ENCODE measurements around the gene JPH3.
A peak's percentile ranks its signal among the peaks of the same experiment; 100 is the strongest.

The JPH3 gene

GRCh38 chr16:87602001-87602775 lies at the start of gene JPH3:
Gene JPH3, plus strand, starts transcription at chr16:87602508. Its CDS starts 639 bp downstream, at chr16:87603147.
- peak within 1 kb of the TSS; percentile 92 for H3K4me3 ChIP-seq (ENCODE audit: low read length)
- no peaks in the 10 kb centered on the region for H3K36me3 ChIP-seq (ENCODE audit: insufficient read depth, low read depth, low read length)
- H3K9me3 ChIP-seq (ENCODE audit: insufficient read depth, low read depth, low read length): no peaks in the 10 kb centered on the region
- peak within 1 kb of the TSS; percentile 88 for H3K9ac ChIP-seq (ENCODE audit: low read depth, low read length)
- H3K27me3 ChIP-seq (ENCODE audit: insufficient read depth, low read length): peaks cover 66% of the 10 kb centered on the region
- peaks cover 3% of the 10 kb centered on the region; the same call in 1 of the 2 replicates for H3K4me1 ChIP-seq (ENCODE audit: insufficient read depth, low read length)
- peak within 1 kb of the TSS; percentile 67 for H3K27ac ChIP-seq (ENCODE audit: low read length)

DNA sequence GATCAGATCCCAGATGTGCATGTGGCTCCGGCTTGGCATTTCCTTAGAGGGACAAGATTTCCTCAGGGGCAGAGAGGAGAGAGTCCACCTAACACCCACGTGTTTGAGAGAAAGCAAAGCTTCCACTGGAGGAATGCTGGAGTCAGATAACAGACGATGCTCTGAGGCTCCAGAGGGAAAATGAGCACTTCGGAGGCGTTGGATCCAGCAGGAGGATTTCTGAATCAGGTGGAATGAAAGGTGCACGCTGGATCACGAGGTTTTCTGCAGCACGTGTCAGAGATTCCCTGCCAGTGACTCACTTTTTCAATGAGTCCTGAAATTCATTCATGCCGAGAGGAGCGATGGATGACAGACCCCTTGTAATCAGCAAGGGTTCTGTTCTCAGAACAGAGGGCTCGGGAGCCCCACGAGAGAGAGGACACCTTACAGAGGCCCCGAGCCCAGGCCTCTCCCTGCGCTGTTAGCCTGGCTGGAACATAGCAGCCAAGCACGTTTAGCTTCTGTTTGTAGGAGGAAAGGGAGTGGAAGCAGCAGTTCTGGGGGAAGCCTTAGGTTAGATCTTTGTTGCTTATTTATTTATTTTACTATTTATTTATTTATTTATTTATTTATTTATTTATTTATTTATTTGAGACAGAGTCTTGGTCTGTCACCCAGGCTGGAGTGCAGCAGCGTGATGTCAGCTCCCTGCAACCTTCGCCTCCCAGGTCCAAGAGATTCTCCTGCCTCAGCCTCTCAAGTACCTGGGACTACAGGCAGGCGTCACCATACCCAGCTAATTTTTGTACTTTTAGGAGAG lies 49.3 kb upstream of the JPH3 start:
- Histone ChIP-seq H3K9ac (ENCODE audit: low read depth, low read length) (no peak overlapping the region), H3K9me3 (ENCODE audit: insufficient read depth, low read depth, low read length) (no peaks in the 10 kb centered on the region), H3K36me3 (ENCODE audit: insufficient read depth, low read depth, low read length) (no peaks in the 10 kb centered on the region), H3K27ac (ENCODE audit: low read length) (no peak overlapping the region), H3K4me3 (ENCODE audit: low read length) (no peak overlapping the region), H3K27me3 (ENCODE audit: insufficient read depth, low read length) (peaks cover 5% of the 10 kb centered on the region; the same call in 1 of the 2 replicates), H3K4me1 (ENCODE audit: insufficient read depth, low read length) (no peaks in the 10 kb centered on the region)

- Histone ChIP-seq H3K4me1 (ENCODE audit: insufficient read depth, low read length) (no peaks in the 10 kb centered on the region), H3K9me3 (ENCODE audit: insufficient read depth, low read depth, low read length) (no peaks in the 10 kb centered on the region), H3K36me3 (ENCODE audit: insufficient read depth, low read depth, low read length) (no peaks in the 10 kb centered on the region), H3K4me3 (ENCODE audit: low read length) (no peak overlapping the region), H3K27me3 (ENCODE audit: insufficient read depth, low read length) (no peaks in the 10 kb centered on the region), H3K9ac (ENCODE audit: low read depth, low read length) (no peak overlapping the region), H3K27ac (ENCODE audit: low read length) (no peak overlapping the region)
These were observed 47.4 kb upstream of the JPH3 start for GRCh38 chr16:87554754-87555427.

- Histone ChIP-seq H3K27ac (ENCODE audit: low read length) (no peak overlapping the region), H3K4me3 (ENCODE audit: low read length) (no peak overlapping the region), H3K4me1 (ENCODE audit: insufficient read depth, low read length) (no peaks in the 10 kb centered on the region), H3K36me3 (ENCODE audit: insufficient read depth, low read depth, low read length) (no peaks in the 10 kb centered on the region), H3K9ac (ENCODE audit: low read depth, low read length) (no peak overlapping the region), H3K27me3 (ENCODE audit: insufficient read depth, low read length) (no peaks in the 10 kb centered on the region), H3K9me3 (ENCODE audit: insufficient read depth, low read depth, low read length) (no peaks in the 10 kb centered on the region)
These were observed 46.7 kb upstream of the JPH3 start for GRCh38 chr16:87555647-87556046.

DNA sequence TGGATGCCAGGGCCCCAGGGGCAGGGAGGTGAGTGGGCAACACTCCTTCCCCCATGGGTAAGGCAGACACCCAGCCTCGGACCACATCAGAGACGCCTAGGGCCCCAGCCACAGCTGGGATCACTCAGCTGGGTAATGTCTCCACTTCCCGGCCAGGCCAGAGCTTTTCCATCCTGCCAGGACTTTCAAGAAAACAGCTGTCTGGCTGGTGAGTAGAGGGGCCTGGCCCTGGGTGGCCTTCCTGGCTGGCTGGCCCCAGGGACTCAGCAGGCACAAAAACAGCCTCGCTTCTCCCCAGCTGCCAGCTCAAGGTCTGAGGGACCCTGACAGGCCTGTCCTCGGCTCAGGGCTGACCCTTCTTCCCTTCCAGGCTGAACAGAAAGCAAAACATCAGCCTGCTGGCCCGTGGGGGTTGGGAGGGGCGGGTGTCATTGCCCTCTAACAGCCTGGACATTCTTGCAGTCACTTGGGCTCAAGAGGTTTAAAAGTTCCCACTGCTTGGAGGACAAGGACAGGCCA lies 45.3 kb upstream of the JPH3 start:
- Histone ChIP-seq H3K9me3 (ENCODE audit: insufficient read depth, low read depth, low read length) (no peaks in the 10 kb centered on the region), H3K4me3 (ENCODE audit: low read length) (no peak overlapping the region), H3K4me1 (ENCODE audit: insufficient read depth, low read length) (no peaks in the 10 kb centered on the region), H3K36me3 (ENCODE audit: insufficient read depth, low read depth, low read length) (no peaks in the 10 kb centered on the region), H3K9ac (ENCODE audit: low read depth, low read length) (no peak overlapping the region), H3K27ac (ENCODE audit: low read length) (no peak overlapping the region), H3K27me3 (ENCODE audit: insufficient read depth, low read length) (no peaks in the 10 kb centered on the region)

DNA sequence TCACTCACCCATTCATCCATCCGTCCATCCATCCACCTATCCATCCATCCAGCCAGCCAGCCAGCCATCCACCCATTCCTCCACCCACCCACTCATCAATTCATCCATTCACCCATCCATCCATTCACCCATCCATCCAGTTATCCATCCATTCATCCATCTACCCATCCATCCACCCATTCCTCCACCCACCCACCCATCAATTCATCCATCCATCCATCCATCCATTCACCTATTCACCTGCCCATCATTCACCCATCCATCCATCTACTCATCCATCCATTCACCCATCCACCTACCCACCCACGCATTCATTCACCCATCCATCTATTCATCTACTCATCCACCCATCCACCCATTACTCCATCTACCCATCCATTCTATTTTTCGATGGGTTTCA lies 43.6 kb upstream of the JPH3 start:
- Histone ChIP-seq H3K36me3 (ENCODE audit: insufficient read depth, low read depth, low read length) (no peaks in the 10 kb centered on the region), H3K9ac (ENCODE audit: low read depth, low read length) (no peak overlapping the region), H3K4me1 (ENCODE audit: insufficient read depth, low read length) (no peaks in the 10 kb centered on the region), H3K27ac (ENCODE audit: low read length) (no peak overlapping the region), H3K9me3 (ENCODE audit: insufficient read depth, low read depth, low read length) (no peaks in the 10 kb centered on the region), H3K27me3 (ENCODE audit: insufficient read depth, low read length) (no peaks in the 10 kb centered on the region), H3K4me3 (ENCODE audit: low read length) (no peak overlapping the region)

DNA sequence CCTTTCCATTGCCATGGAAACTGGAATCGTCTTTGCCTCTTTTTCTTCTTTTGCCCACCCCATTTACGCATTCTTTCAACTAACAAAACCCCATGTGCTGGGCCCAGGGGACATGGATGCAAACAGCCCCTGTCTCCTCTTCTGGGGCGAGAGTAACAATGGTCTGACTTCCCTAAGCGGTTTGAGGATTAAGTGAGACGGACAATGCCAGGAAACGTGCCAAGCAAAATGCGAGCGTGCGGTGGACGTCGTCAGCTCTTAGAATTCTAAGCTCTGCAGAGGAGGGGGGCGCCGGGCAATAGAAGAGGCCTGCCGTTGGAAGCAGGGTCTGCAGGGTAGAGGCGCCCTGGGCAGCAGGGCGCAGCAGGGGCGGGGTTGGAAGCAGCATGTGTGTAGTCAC lies 42.4 kb upstream of the JPH3 start:
- H3K27ac ChIP-seq (ENCODE audit: low read length): no peak overlapping the region
- H3K9me3 ChIP-seq (ENCODE audit: insufficient read depth, low read depth, low read length): no peaks in the 10 kb centered on the region
- no peaks in the 10 kb centered on the region for H3K27me3 ChIP-seq (ENCODE audit: insufficient read depth, low read length)
- H3K4me1 ChIP-seq (ENCODE audit: insufficient read depth, low read length): no peaks in the 10 kb centered on the region
- no peaks in the 10 kb centered on the region for H3K36me3 ChIP-seq (ENCODE audit: insufficient read depth, low read depth, low read length)
- no peak overlapping the region for H3K4me3 ChIP-seq (ENCODE audit: low read length)
- H3K9ac ChIP-seq (ENCODE audit: low read depth, low read length): no peak overlapping the region

- no peak overlapping the region for H3K27ac ChIP-seq (ENCODE audit: low read length)
- H3K4me3 ChIP-seq (ENCODE audit: low read length): no peak overlapping the region
- H3K4me1 ChIP-seq (ENCODE audit: insufficient read depth, low read length): no peaks in the 10 kb centered on the region
- H3K9ac ChIP-seq (ENCODE audit: low read depth, low read length): no peak overlapping the region
- no peaks in the 10 kb centered on the region for H3K36me3 ChIP-seq (ENCODE audit: insufficient read depth, low read depth, low read length)
- H3K9me3 ChIP-seq (ENCODE audit: insufficient read depth, low read depth, low read length): no peaks in the 10 kb centered on the region
- no peaks in the 10 kb centered on the region for H3K27me3 ChIP-seq (ENCODE audit: insufficient read depth, low read length)
These were observed 41.7 kb upstream of the JPH3 start for GRCh38 chr16:87560428-87561199.

DNA sequence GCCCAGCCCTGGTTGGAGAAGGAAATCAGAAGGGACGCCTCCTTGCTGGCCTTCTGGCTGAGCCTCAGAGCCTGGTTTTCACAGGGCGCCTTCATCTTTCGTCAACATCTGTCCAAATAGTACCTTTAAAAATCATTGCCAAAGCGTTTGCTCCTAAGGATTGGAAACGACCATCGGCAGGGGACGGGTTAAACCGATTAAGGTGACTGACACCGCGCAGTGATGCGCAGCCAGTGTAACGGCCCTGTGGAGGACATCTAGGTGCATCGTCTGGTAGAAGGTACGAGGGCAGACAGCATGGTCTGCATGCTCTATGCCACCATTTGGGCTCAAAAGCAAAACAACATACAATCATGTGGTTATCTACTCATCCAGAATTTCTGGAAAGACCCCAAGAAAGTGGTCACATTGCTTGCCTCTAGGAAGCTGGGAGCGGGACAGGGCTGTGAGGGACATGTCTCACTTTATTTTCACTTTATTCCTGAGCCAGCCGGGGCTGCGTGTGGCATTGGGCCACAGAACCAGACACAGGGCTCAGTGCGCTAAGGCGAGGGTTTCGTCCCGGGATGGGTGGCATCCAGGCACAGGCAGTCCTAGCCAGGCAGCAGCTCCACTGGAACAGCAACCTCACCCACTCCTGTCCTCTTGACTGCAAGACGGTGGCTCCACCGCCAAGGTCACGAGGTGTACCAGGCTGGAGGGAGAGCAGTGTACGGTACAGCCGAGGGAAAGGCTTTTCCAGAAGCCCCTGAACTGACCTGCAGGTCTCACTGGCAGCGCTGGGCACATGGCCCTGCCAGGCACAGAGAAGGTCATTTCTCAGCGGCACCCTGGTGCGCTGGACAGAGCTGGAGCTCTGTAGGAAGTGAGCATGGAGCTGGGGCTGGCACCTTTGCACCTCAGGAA lies 40.9 kb upstream of the JPH3 start:
- Histone ChIP-seq H3K9ac (ENCODE audit: low read depth, low read length) (no peak overlapping the region), H3K4me3 (ENCODE audit: low read length) (no peak overlapping the region), H3K36me3 (ENCODE audit: insufficient read depth, low read depth, low read length) (no peaks in the 10 kb centered on the region), H3K27ac (ENCODE audit: low read length) (no peak overlapping the region), H3K27me3 (ENCODE audit: insufficient read depth, low read length) (no peaks in the 10 kb centered on the region), H3K9me3 (ENCODE audit: insufficient read depth, low read depth, low read length) (no peaks in the 10 kb centered on the region), H3K4me1 (ENCODE audit: insufficient read depth, low read length) (no peaks in the 10 kb centered on the region)

- no peaks in the 10 kb centered on the region for H3K27me3 ChIP-seq (ENCODE audit: insufficient read depth, low read length)
- H3K36me3 ChIP-seq (ENCODE audit: insufficient read depth, low read depth, low read length): no peaks in the 10 kb centered on the region
- H3K4me1 ChIP-seq (ENCODE audit: insufficient read depth, low read length): no peaks in the 10 kb centered on the region
- H3K9me3 ChIP-seq (ENCODE audit: insufficient read depth, low read depth, low read length): no peaks in the 10 kb centered on the region
- H3K9ac ChIP-seq (ENCODE audit: low read depth, low read length): no peak overlapping the region
- H3K27ac ChIP-seq (ENCODE audit: low read length): no peak overlapping the region
- no peak overlapping the region for H3K4me3 ChIP-seq (ENCODE audit: low read length)
These were observed 40.1 kb upstream of the JPH3 start for GRCh38 chr16:87562201-87562600.

Measured in iPS-20b (cell line).